Measurements from ENCODE around the gene PLIN3. TPM values are rescaled to one million over a fixed set of nuclear protein-coding genes. Genes with fewer than 3 reads are reported as not detected.
A peak's percentile ranks its signal among the peaks of the same experiment; 100 is the strongest.
"Not testable (repeated sequence)": the region's sequence is repeated elsewhere in the genome, so short reads cannot be mapped to it uniquely, and the experiment has no call there.

The PLIN3 gene
- total RNA-seq, 1 donor from 2014 or later: 439 TPM

DNA sequence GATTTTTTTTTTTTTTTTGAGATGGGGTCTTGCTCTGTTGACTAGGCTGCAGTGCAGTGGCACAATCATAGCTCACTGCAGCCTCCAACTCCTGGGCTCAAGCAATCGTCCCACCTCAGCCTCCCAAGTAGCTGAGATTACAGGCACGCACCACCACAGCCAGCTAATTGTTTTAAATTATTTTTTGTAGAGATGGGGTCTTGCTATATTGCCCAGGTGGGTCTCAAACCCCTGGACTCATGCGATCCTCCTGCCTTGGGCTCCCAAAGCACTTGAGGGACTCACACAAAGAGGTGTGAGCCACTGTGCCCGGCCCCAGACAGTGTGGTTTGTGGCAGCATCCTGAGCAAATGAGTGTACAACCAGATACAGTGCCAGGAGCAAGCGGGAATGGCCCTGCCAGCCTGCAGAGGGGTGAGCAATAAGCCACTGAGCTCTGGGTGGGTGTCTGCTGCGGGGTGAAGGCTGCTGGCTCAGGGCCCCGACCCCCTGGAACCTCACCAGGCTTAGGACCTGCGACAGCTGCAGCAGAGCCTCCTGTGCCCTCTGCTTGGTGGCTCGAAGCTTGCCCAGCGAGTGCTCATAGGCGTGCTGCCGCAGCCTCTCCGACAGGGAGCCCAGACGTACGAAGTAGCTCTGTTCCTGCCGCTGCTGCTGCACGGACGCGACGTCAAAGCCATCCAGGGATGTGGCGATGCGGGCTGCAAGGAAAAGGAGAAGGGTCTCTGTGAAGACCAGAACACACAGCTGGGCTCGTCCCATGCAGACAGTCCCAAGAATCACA lies 20.1 kb downstream of the PLIN3 start:
- DNase-seq (ENCODE audit: low read depth): peak; percentile 91

DNA sequence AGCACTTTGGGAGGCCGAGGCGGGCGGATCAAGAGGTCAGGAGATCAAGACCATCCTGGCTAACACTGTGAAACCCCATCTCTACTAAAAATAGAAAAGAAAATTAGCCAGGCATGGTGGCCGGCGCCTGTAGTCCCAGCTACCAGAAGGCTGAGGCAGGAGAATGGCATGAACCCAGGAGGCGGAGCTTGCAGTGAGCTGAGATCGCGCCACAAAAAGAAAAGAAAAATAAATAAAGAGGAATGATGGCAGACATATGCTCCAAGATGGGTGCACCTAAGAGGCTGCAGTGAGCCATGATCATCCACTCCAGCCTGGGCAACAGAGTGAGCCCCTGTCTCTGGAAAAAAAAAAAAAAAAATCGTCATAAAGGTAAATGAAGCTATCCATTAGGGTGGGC lies 21.5 kb downstream of the PLIN3 start:
- DNase-seq (ENCODE audit: low read depth): peak; percentile 68

DNA sequence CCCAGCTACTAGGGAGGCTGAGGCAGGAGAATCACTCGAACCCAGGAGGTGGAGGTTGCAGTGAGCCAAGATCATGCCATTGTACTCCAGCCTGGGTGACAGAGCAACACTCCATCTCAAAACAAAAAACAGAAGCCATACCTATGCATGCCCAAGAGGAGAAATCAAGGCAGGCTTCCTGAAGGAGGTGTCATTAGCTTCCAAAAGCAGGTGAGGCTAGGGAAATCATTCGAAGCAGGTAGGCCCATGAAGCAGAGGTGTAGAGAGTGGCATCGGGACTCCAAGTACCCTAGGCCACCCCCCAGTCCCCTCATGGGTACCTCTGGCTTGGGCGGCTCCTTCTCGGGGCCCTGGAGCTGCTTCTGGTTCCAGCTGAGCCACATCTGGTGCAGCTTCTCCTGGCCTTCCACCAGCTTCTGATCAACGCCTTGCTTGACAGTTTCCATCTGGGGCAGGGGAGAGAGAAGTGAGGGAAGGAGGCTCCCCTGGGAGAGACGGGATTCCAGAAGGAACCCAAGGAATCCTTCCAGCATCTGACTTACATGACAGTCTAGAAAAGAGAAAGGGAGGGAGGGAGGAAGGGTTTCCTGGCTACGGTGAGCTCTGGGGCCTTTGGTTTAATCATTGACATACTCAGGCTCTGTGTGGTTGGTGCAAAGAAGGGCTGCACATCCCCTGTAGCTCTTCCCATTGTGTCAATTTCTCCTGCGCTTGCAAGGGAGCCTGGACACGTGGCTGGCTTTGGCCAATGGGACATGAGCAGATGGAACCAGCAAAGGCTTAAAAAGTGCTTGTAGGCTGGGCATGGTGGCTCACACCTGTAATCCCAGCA lies 22.9 kb downstream of the PLIN3 start:
- DNase-seq (ENCODE audit: low read depth): no peak

DNA sequence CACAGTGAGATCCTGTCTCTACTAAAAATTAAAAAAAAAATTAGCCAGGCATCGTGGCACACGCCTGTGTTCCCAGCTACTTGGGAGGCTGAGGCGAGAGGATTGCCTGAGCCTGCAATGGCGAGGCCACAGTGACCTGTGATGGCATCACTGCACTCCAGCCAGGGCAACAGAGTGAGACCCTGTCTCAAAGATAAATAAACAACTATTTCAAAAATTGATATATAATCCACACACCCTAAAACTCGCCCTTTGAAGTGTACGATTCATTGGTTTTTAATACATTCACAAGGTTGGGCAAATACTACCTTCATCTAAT lies 23.9 kb downstream of the PLIN3 start:
- no peak for DNase-seq (ENCODE audit: low read depth)

DNA sequence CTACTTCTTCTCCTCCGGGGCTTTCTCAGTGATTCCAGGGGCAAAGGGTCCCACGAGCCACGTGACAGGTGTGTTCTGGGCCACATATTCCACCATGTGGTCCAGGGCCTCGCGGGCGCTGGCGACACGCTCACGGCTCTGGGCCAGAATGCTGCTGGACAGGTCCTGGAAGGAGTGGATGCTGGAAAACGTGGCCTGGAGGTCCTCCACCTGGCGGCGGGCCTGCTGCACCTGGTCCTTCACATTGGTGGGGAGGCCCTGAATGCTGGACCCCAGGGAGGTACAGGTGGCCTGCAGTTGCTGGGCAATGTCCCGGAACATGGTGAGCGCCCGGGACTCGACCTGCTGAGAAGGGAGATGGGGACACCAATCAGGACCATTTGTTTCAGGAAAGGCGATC lies 28.3 kb downstream of the PLIN3 start:
- DNase-seq (ENCODE audit: low read depth): no peak

- no peak for DNase-seq (ENCODE audit: low read depth)
Measured at GRCh38 chr19:4832776-4833175, 34.7 kb downstream of the PLIN3 start.

- not testable (repeated sequence) for DNase-seq (ENCODE audit: low read depth)
Measured at GRCh38 chr19:4831979-4832340, 35.5 kb downstream of the PLIN3 start.

GRCh38 chr19:4831304-4831978 lies 36.0 kb downstream of the PLIN3 start, which contains the start of gene TICAM1:
Gene TICAM1 (minus strand): TSS chr19:4831712. CDS start chr19:4818377, 13,335 bp downstream.
- DNase-seq (ENCODE audit: low read depth): peak; percentile 69

GRCh38 chr19:4830768-4831265 lies 36.6 kb downstream of the PLIN3 start:
- DNase-seq (ENCODE audit: low read depth): no peak

DNA sequence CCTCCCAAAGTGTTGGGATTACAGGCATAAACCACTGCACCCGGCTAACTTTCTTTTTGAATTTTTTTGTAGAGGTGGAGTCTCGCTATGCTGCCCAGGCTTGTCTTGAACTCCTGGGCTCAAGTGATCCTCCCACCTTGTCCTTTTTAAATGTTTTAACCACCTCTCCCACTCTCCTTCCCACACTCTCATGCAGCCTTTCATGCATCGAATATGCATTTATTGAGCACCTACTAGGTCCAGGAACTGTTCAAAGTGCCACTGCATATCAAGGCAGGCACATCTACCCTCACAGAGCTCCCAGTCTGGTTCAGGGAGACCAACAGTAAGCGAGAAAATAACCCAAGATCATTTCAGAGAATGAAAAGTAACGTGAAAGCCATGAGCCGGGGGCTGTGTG lies 37.1 kb downstream of the PLIN3 start:
- DNase-seq (ENCODE audit: low read depth): no peak

GRCh38 chr19:4829001-4829712 lies 38.3 kb downstream of the PLIN3 start:
- peak; percentile 37 for DNase-seq (ENCODE audit: low read depth)

GRCh38 chr19:4823577-4823976 lies 43.9 kb downstream of the PLIN3 start:
- no peak for DNase-seq (ENCODE audit: low read depth)

DNA sequence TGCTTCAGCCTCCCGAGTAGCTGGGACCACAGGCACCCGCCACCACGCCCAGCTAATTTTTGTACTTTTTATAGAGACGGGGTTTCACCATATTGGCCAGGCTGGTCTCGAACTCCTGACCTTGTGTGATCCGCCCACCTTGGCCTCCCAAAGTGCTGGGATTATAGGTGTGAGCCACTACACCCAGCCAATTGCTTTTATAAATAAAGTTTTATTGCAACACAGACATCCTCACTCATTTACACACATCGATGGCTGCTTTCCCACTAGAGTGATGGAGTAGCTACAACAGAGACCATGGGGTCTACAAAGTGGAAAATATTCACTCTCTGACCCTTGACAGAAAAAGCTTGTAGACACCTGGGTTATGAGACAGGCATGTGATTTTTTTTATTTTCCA lies 45.1 kb downstream of the PLIN3 start:
- DNase-seq (ENCODE audit: low read depth): not testable (repeated sequence)

DNA sequence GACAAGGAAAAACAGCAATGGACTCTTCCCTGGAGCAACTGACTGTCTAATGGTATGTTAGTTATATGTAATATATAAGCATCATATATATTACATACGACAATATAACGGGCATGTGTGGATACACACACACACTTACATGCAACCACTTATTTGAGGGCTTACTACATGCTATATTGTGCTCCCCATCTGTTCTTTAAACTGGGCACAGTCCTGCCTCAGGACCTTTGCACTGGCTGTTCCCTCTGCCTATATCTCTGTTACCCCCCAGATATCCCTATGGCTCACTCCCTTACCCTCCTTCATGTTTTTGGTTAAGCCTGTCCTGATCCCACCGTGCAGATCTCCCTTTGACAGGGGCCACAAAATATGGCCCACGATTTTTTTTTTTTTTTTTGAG lies 46.2 kb downstream of the PLIN3 start:
- no peak for DNase-seq (ENCODE audit: low read depth)

- DNase-seq (ENCODE audit: low read depth): no peak
Measured at GRCh38 chr19:4817467-4818277, 49.8 kb downstream of the PLIN3 start.

DNA sequence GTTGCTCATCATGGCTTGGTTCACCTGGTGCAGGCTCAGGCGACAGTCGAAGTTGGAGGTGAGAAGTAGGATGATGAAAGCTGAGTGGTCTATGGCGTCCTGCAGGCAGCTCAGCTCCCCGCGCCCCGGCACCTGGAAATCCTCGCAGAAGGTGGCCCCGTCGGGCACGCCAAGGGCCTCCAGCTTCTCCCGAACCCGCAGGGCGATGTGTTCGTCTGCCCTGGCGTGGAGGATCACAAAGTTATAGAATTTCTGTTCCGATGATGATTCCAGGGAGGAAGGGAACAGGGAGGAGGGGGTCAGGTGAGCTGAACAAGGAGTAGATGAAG lies 50.6 kb downstream of the PLIN3 start:
- DNase-seq (ENCODE audit: low read depth): no peak

DNA sequence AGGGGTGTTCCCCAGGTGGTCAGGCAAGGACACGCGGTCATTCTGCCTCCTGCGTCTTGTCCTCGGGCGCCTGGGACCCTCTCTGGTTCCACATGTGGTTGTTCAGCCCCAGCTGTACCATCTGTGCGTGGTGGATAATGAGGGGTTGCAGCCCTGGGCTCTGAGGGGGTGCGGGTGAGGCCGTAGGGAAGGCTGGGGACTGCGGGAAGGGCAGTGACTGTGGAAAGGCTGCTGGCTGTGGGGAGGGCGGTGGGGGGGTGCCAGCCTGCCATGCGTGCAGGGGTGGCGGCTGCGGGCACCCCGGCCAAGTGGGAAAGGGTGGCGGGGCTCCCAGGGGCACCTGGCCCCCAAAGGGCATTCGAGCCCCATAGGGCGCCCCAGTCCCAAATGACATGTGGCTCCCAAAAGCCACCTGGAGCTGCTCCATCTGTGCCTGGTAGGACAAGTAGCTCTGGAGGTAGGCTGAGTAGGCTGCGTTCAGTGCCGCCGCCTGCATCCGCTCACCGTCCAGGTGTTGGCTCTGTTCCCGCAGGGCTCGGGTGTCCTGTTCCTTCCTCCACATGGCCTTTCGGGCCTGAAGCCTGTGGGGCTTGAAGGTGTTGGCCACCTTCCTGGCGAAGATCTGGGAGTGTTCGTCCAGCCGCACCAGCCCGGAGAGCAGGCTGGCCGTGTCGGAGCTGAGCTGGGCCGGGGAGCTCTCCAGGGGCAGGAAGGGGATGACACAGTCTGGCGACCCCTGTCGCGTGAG lies 51.1 kb downstream of the PLIN3 start:
- DNase-seq (ENCODE audit: low read depth): no peak

- DNase-seq (ENCODE audit: low read depth): peak; percentile 92
Measured at GRCh38 chr19:4815426-4816201, 51.9 kb downstream of the PLIN3 start.

Measured in myocyte (in vitro differentiated cells).